ENCODE measurements around the gene TBC1D14. TPM values are rescaled to one million over a fixed set of nuclear protein-coding genes. Genes with fewer than 3 reads are reported as not detected.

The TBC1D14 gene
- total RNA-seq, 2 donors from 2014 or later: 46.7 to 49.9 TPM

GRCh38 chr4:6988016-6988715 is 78.5 kb downstream of the TBC1D14 start:
- peak overlapping the region; percentile 84 for H3K4me3 ChIP-seq
- H3K4me1 ChIP-seq (ENCODE audit: control insufficient read depth in 1 of 2, low read depth in 2 of 2): peaks cover 21 to 58% of the 10 kb centered on the region in 2 donors
- ATAC-seq (ENCODE audit: insufficient number of reproducible peaks, low FRiP score, low read depth): no peak
- H3K27ac ChIP-seq: peak overlapping the region; percentile 69 to 71
- H3K27me3 ChIP-seq (replicated peaks; ENCODE audit: insufficient read depth): no peaks in the 10 kb centered on the region
- no peaks in the 10 kb centered on the region for H3K9me3 ChIP-seq
- H3K36me3 ChIP-seq: no peaks in the 10 kb centered on the region
- no peak for DNase-seq (ENCODE audit: low spot score)
- TF ChIP-seq CTCF (IDR thresholded peaks at IDR 0.05): no peak

DNA sequence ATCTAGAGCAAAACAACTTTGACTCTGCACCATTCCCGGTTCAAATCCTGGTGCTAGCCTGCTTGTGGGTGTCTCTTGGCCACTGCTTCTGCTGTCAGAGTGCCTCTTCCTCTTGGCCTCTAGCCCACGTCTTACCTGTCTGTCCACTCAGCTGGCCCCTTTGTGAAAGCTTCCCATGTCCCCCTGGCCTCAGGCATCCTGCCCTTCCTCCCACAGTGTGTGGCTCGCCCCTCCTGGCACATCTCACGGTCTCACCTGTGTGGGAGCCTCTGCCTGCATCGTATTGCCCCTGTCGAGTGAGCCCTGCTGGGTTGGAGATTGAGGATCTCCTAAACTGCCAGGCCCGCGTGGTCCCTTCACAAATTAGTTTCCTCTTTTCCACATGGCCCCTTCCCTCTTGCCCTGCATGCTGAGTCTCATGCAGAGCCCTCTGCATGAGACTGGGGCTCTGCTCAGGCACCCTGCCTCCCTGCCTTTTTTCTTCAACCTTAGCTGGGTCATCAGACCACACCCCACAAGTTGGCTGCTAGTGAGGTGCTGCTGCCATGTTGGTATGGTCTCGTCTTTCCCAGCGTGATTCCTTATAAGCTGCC is 79.8 kb downstream of the TBC1D14 start:
- no peaks in the 10 kb centered on the region for H3K9me3 ChIP-seq
- TF ChIP-seq CTCF (IDR thresholded peaks at IDR 0.05): no peak
- no peak for ATAC-seq (ENCODE audit: insufficient number of reproducible peaks, low FRiP score, low read depth)
- no peak overlapping the region for H3K27ac ChIP-seq
- peaks cover 21 to 58% of the 10 kb centered on the region in 2 donors for H3K4me1 ChIP-seq (ENCODE audit: control insufficient read depth in 1 of 2, low read depth in 2 of 2)
- DNase-seq (ENCODE audit: low spot score): no peak
- no peaks in the 10 kb centered on the region for H3K27me3 ChIP-seq (replicated peaks; ENCODE audit: insufficient read depth)
- no peak overlapping the region for H3K4me3 ChIP-seq
- peaks cover 4% of the 10 kb centered on the region for H3K36me3 ChIP-seq

- Histone ChIP-seq H3K9me3 (no peaks in the 10 kb centered on the region), H3K4me1 (ENCODE audit: control insufficient read depth in 1 of 2, low read depth in 2 of 2) (peaks cover 13 to 48% of the 10 kb centered on the region in 2 donors), H3K27me3 (replicated peaks; ENCODE audit: insufficient read depth) (no peaks in the 10 kb centered on the region), H3K36me3 (peaks cover 4% of the 10 kb centered on the region), H3K4me3 (no peak overlapping the region), H3K27ac (no peak overlapping the region)
- no peak for TF ChIP-seq CTCF (IDR thresholded peaks at IDR 0.05)
- DNase-seq (ENCODE audit: low spot score) (no peak), ATAC-seq (ENCODE audit: insufficient number of reproducible peaks, low FRiP score, low read depth) (no peak)
Observed at GRCh38 chr4:6990661-6991060, 81.0 kb downstream of the TBC1D14 start.

GRCh38 chr4:6991249-6991648 is 81.6 kb downstream of the TBC1D14 start:
- peaks cover 10 to 43% of the 10 kb centered on the region in 2 donors for H3K4me1 ChIP-seq (ENCODE audit: control insufficient read depth in 1 of 2, low read depth in 2 of 2)
- DNase-seq (ENCODE audit: low spot score) (no peak), ATAC-seq (ENCODE audit: insufficient number of reproducible peaks, low FRiP score, low read depth) (no peak)
- H3K9me3 ChIP-seq: no peaks in the 10 kb centered on the region
- H3K36me3 ChIP-seq: peaks cover 4% of the 10 kb centered on the region
- H3K27ac ChIP-seq: peak overlapping the region; percentile 11 to 35
- TF ChIP-seq CTCF (IDR thresholded peaks at IDR 0.05): no peak
- no peaks in the 10 kb centered on the region for H3K27me3 ChIP-seq (replicated peaks; ENCODE audit: insufficient read depth)
- H3K4me3 ChIP-seq: peak overlapping the region; percentile 35

DNA sequence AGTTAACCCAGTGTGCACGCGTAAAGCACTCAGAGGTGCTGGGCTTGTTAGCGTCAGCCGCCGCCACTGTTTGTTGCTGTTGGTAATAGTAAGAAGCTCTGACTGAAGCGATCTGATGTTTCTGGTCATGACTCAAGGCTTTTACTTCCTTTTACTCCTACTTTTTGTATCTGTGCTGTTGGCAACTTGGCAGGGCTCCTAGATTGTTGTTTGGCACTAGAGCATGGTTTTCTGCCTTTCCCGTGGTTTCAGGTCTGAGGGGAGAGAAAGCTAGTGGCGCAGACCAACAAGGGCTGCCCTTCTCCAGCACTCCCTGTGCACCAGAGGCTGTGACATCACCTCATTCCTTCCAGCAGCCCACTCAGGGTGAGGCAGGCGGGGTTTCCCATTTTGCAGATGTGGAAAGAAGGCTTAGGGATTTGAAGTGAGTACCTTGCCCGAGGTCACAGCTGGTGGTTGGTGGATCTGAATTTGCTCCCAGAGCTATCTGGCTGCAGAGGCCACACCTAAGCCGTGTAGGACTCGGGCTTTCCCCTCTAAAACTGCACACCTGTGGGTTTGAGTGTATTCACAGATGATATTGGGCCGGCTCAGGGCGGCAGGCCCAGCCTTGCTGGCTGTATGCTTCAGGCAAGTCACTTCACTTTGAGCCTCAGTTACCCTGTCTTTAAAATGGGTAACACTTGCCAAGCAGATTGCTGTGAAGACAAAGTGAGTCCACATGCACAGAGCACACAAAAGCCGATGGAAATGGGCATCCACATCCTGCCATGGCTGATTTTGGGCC is 82.3 kb downstream of the TBC1D14 start:
- Histone ChIP-seq H3K27ac (peak overlapping the region; percentile 11 to 35), H3K27me3 (replicated peaks; ENCODE audit: insufficient read depth) (no peaks in the 10 kb centered on the region)
- DNase-seq (ENCODE audit: low spot score): no peak

More for the DNA sequence above, 82.3 kb downstream of the TBC1D14 start:
- no peak for TF ChIP-seq CTCF (IDR thresholded peaks at IDR 0.05)
- Histone ChIP-seq H3K4me3 (peak overlapping the region; percentile 35), H3K36me3 (peaks cover 4% of the 10 kb centered on the region), H3K9me3 (no peaks in the 10 kb centered on the region), H3K4me1 (ENCODE audit: control insufficient read depth in 1 of 2, low read depth in 2 of 2) (peaks cover 10 to 43% of the 10 kb centered on the region in 2 donors)
- peak; percentile 6 for ATAC-seq (ENCODE audit: insufficient number of reproducible peaks, low FRiP score, low read depth)
